Stimulated activated CD4-positive, alpha-beta T cell treated with anti-CD3 and anti-CD28 coated beads, Interleukin-2, amount 100 ng/mL, for 4 hours (primary cell): ENCODE measurements around the gene RANBP10.

Source experiments
- DNase-seq: peaks from one replicate; pipeline ENCODE4 v3.0.0-alpha.2; 2020; ENCODE audit warnings: low read depth

The RANBP10 gene

GRCh38 chr16:67675999-67676398 is 130.4 kb downstream of the RANBP10 start:
- DNase-seq = no peak

GRCh38 chr16:67675579-67675935 is 130.8 kb downstream of the RANBP10 start:
- DNase-seq = no peak

- no peak for DNase-seq
These were observed 131.3 kb downstream of the RANBP10 start for GRCh38 chr16:67674851-67675578.

- DNase-seq = no peak
These were observed 132.4 kb downstream of the RANBP10 start for GRCh38 chr16:67673712-67674580.
